ENCODE results near the gene PPP3R1. TPM values are rescaled to one million over a fixed set of nuclear protein-coding genes. Genes with fewer than 3 reads are reported as not detected.

Gene PPP3R1
- total and polyA plus RNA-seq, 10 of the 15 experiments (the other 5 are each of a cell fraction or from before 2014, with no cell fraction given): 1.5 to 61.0 (median 15.8) TPM

DNA sequence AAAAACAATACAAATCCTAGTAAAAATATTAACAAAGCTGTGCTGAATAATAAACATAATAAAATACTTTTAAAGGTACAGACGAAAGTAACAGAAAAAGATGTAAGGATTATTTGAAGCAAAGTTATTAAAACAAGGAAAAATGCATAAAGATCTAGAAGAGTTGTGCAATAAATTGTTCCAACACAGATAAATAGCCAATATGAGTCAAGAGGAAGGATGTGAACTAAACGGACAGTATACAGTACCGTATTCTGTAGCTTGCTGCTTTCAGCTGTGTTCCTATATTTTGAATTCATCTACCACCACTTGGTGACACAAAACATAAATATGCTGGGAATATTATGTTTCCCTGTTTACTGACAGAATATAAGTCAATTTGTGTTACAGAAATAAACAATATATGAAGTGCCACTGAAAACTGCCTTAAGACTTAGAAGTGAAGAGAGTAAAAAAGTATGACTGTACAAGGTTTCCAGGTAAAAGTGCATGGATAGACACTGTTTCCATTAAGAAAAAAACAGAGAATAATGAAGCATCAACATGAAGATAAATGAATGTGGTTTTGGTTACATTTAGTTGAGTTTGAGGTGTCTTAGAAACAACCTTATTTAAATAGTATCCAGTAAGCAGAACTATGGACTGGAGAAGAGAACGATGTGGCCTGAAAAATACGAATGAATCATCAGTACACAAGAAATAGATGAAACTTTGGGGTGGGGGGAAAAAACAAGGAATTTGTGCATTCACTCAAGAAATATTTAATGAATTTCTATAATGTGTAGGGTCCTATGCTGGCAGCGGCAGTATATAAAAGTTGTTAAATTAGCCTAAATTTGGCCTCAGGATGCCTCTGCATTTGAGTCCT lies 13.1 kb downstream of the PPP3R1 start:
- SMC1A ChIA-PET (ENCODE audit: uncharacterized antibody, unreplicated experiment): interaction anchor here (0.6 to 1.4 kb wide), 5 partner anchors 11 to 111 kb away, joined by 3 read pairs; no protein-coding TSS in a partner anchor
- FAIRE-seq (no peak), ATAC-seq (peak; percentile 43), DNase-seq (ENCODE audit: low read depth, low spot score) (no peak)
- BruUV-seq (replicated peaks): no TSS peak
- POLR2A ChIA-PET: no interaction called here
- no peaks in the 10 kb centered on the region; the same call in none of the 2 replicates for H4K20me1 ChIP-seq (ENCODE audit: control insufficient read depth, insufficient read depth)
- H3K4me3 ChIP-seq: no peak overlapping the region
- no peak overlapping the region for H3K27ac ChIP-seq (ENCODE audit: control insufficient read depth, insufficient read depth)
- peaks cover 0 to 12% of the 10 kb centered on the region in 2 experiments; a peak in 2 of 4 replicates for H3K36me3 ChIP-seq (ENCODE audit: control insufficient read depth in 2 of 2, insufficient read depth in 2 of 2, low read length in 1 of 2)
- no peaks in the 10 kb centered on the region; the same call in 1 of the 3 replicates for H3K9me3 ChIP-seq (replicated peaks; ENCODE audit: control insufficient read depth, insufficient read depth, low read length)
- in situ Hi-C loops (cut with MboI) (no loop called here), intact Hi-C loops (cut with micrococcal nuclease; ENCODE audit: unreplicated experiment) (no loop called here)
- RAD21 ChIA-PET (ENCODE audit: unreplicated experiment): no interaction called here
- CTCF ChIA-PET: interaction anchor here (1.2 to 1.7 kb wide), 3 partner anchors 10 to 43 kb away, joined by 3 to 5 read pairs (median 5); no protein-coding TSS in a partner anchor
- no peaks in the 10 kb centered on the region for H3K27me3 ChIP-seq (replicated peaks in 1 of 2; ENCODE audit: control insufficient read depth in 2 of 2, insufficient read depth in 2 of 2, low read length in 1 of 2)
- 25% methylated on average over 6 of the region's 6 CpGs for WGBS (ENCODE audit: insufficient coverage, insufficient replicate concordance, low lambda C conversion rate, missing lambda C conversion rate)
- no peak for TF ChIP-seq MYC (IDR thresholded peaks at IDR 0.05; ENCODE audit: insufficient read depth, insufficient read length, insufficient replicate concordance, low read length, severe bottlenecking)
- no peak for TF ChIP-seq CHD1 (IDR thresholded peaks at IDR 0.05; ENCODE audit: low read depth, low read length)
- TF ChIP-seq RAD21 (IDR thresholded peaks at IDR 0.05; ENCODE audit: insufficient read depth, low read depth, low read length): no peak
- TF ChIP-seq KDM1A (IDR thresholded peaks at IDR 0.05; ENCODE audit: borderline replicate concordance): no peak
- TF ChIP-seq EP300 (IDR thresholded peaks at IDR 0.05; ENCODE audit: borderline replicate concordance in 1 of 2, control insufficient read depth in 1 of 2, low read depth in 2 of 2, low read length in 2 of 2): no peak
- TF ChIP-seq, protein P1, sequence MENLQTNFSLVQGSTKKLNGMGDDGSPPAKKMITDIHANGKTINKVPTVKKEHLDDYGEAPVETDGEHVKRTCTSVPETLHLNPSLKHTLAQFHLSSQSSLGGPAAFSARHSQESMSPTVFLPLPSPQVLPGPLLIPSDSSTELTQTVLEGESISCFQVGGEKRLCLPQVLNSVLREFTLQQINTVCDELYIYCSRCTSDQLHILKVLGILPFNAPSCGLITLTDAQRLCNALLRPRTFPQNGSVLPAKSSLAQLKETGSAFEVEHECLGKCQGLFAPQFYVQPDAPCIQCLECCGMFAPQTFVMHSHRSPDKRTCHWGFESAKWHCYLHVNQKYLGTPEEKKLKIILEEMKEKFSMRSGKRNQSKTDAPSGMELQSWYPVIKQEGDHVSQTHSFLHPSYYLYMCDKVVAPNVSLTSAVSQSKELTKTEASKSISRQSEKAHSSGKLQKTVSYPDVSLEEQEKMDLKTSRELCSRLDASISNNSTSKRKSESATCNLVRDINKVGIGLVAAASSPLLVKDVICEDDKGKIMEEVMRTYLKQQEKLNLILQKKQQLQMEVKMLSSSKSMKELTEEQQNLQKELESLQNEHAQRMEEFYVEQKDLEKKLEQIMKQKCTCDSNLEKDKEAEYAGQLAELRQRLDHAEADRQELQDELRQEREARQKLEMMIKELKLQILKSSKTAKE (IDR thresholded peaks at IDR 0.05; ENCODE audit: low read depth, poor library complexity, severe bottlenecking): no peak
- TF ChIP-seq SRF (IDR thresholded peaks at IDR 0.05; ENCODE audit: low read depth in 2 of 2, low read length in 2 of 2): no peak
- no peak for TF ChIP-seq CHD2 (IDR thresholded peaks at IDR 0.05; ENCODE audit: borderline replicate concordance, low read depth, low read length)
- no peak for TF ChIP-seq KLF5 (IDR thresholded peaks at IDR 0.05; ENCODE audit: partially characterized antibody)
- no peak overlapping the region for H2AFZ ChIP-seq (ENCODE audit: control insufficient read depth, low read depth, low read length)
- H3K79me2 ChIP-seq (ENCODE audit: control insufficient read depth, insufficient read depth, low read length): peaks cover 100% of the 10 kb centered on the region
- peaks cover 3% of the 10 kb centered on the region for H3K4me1 ChIP-seq (ENCODE audit: control insufficient read depth, insufficient read depth, low read length)
- no peak overlapping the region for H3K9ac ChIP-seq (ENCODE audit: control insufficient read depth, insufficient read depth, low read length)
- H3K4me2 ChIP-seq (ENCODE audit: control insufficient read depth, insufficient read depth): peak overlapping the region; percentile 30

All from GM12878 (cell line).